GM13977 (cell line): ENCODE measurements around the gene CACNA1B.
"Not testable (repeated sequence)": the region's sequence is repeated elsewhere in the genome, so short reads cannot be mapped to it uniquely, and the experiment has no call there.

ENCODE experiments used
- DNase-seq: peaks from one replicate; pipeline ENCODE4 v3.0.0; 2012; ENCODE audit warnings: low spot score
- CTCF ChIP-seq: IDR thresholded peaks from 2 replicates; pipeline ENCODE4 v1.5.1; 2012; ENCODE audit warnings: mild to moderate bottlenecking, control low read depth; ENCODE audit not compliant: insufficient read depth; ENCODE audit errors: extremely low read depth, missing control alignments
- in situ Hi-C: fragments of 300-500 bp; cut with MboI; formaldehyde crosslinking; loops from one replicate; pipeline ENCODE4 v1.12.0; 2022; ENCODE audit warnings: low sequenced_read_pairs, low pct_unique_long_range_greater_than_20kb, mixed read lengths, inconsistent platforms; ENCODE audit not compliant: unreplicated experiment

Gene CACNA1B

GRCh38 chr9:137877506-137878122 is at the start of gene CACNA1B:
Gene CACNA1B (plus strand): TSS chr9:137877782. CDS start chr9:137877934, 152 bp downstream.
- in situ Hi-C loops, DNase-seq: not testable (repeated sequence)

GRCh38 chr9:137827908-137828526 is 49.6 kb upstream of the CACNA1B start:
- in situ Hi-C loops, result no loop called here
- DNase-seq, result no peak
- no peak for TF ChIP-seq CTCF

GRCh38 chr9:137828527-137829259 is 48.9 kb upstream of the CACNA1B start:
- no peak for TF ChIP-seq CTCF
- DNase-seq, result no peak
- in situ Hi-C loops, result no loop called here

- in situ Hi-C loops, result no loop called here
- TF ChIP-seq CTCF, result no peak
- DNase-seq, result no peak
Observed at GRCh38 chr9:137829260-137829996, 48.2 kb upstream of the CACNA1B start.

- no peak for TF ChIP-seq CTCF
- in situ Hi-C loops, result no loop called here
- no peak for DNase-seq
Observed at GRCh38 chr9:137832191-137832700, 45.3 kb upstream of the CACNA1B start.

GRCh38 chr9:137832830-137833590 is 44.6 kb upstream of the CACNA1B start:
- no peak for TF ChIP-seq CTCF
- in situ Hi-C loops, result no loop called here

More at GRCh38 chr9:137832830-137833590, 44.6 kb upstream of the CACNA1B start:
- no peak for DNase-seq
